Central memory CD8-positive, alpha-beta T cell (primary cell): ENCODE measurements around the gene LETM1.

Source experiments
- ATAC-seq: fragments of 150-1000 bp; cut with Tn5 transposase; replicated peaks from 2 replicates; pipeline ENCODE4 v1.10.0; 2022; ENCODE audit warnings: mild to moderate bottlenecking, moderate FRiP score, moderate number of reproducible peaks; ENCODE audit not compliant: poor library complexity, severe bottlenecking; ENCODE audit errors: extremely low read depth
- DNase-seq, 2 donors: peaks; one replicate each; pipeline ENCODE4 v3.0.0; 2021; ENCODE audit warnings: low spot score in 2 of 2
- H3K27ac Mint-ChIP-seq: one replicate; pipeline ENCODE4 v1.8.0; 2022; ENCODE audit warnings: low read depth, mild to moderate bottlenecking, moderate library complexity, mixed read lengths
- H3K27me3 Mint-ChIP-seq: one replicate; pipeline ENCODE4 v1.8.0; 2022; ENCODE audit warnings: mixed read lengths
- H3K36me3 Mint-ChIP-seq: one replicate; pipeline ENCODE4 v1.8.0; 2022; ENCODE audit warnings: mild to moderate bottlenecking, moderate library complexity, mixed read lengths; ENCODE audit not compliant: insufficient read depth
- H3K4me1 Mint-ChIP-seq: one replicate; pipeline ENCODE4 v1.8.0; 2022; ENCODE audit warnings: mixed read lengths
- H3K4me3 Mint-ChIP-seq: one replicate; pipeline ENCODE4 v1.8.0; 2022; ENCODE audit warnings: mild to moderate bottlenecking, moderate library complexity, mixed read lengths
- H3K9me3 Mint-ChIP-seq: one replicate; pipeline ENCODE4 v1.8.0; 2022; ENCODE audit warnings: mixed read lengths

Gene LETM1

DNA sequence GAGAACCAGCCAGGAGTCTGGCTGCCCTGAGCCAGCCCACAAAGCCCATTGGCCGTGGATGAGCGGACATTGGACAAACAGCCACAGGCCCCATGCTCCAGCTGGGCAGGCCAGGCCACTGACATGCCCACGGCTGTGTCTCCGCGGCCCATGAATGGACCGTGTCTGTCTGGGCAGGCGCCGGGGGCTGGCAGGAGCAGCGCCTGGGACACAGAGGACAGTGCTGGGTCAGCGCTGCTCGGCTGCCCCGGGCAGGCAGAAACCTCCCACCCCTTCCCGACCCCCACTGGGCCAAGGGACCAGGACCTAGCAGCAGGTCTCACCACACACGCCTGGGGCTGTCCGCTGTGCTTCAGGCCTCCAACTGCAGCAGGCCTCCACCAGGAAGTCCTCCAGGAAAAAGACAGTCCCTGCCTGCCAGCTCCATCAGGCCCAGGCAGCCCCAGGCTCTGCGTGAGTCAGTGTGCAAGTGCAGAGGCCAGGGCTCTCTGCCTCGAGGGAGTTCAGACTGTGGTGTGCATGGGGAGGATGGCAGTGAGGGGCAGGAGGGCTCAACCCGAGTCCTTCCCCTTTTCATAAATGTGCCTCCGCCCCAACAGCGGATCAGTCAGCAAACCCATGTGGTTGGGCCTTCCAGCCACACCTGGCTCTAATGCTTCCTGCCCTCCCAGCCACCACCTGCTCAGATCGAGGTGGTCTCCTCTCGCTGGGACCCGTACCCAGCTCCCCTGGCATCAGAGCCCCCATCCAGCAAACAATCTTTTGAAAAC is 80.0 kb downstream of the LETM1 start:
- H3K9me3 Mint-ChIP-seq: no peaks in the 10 kb centered on the region
- H3K27ac Mint-ChIP-seq: no peak overlapping the region
- no peaks in the 10 kb centered on the region for H3K4me1 Mint-ChIP-seq
- no peak overlapping the region for H3K4me3 Mint-ChIP-seq
- H3K36me3 Mint-ChIP-seq: no peaks in the 10 kb centered on the region
- no peak for ATAC-seq
- DNase-seq: no peak
- peaks cover 9% of the 10 kb centered on the region for H3K27me3 Mint-ChIP-seq

- no peaks in the 10 kb centered on the region for H3K9me3 Mint-ChIP-seq
- no peaks in the 10 kb centered on the region for H3K36me3 Mint-ChIP-seq
- H3K4me1 Mint-ChIP-seq: no peaks in the 10 kb centered on the region
- H3K4me3 Mint-ChIP-seq: no peak overlapping the region
- peaks cover 18% of the 10 kb centered on the region for H3K27me3 Mint-ChIP-seq
- H3K27ac Mint-ChIP-seq: no peak overlapping the region
- no peak for DNase-seq
- ATAC-seq: no peak
Observed at GRCh38 chr4:1773754-1774153, 82.2 kb downstream of the LETM1 start.

GRCh38 chr4:1772853-1773538 is 83.0 kb downstream of the LETM1 start:
- Mint-ChIP-seq H3K36me3 (no peaks in the 10 kb centered on the region), H3K4me3 (no peak overlapping the region), H3K27me3 (peaks cover 26% of the 10 kb centered on the region), H3K4me1 (no peaks in the 10 kb centered on the region), H3K27ac (no peak overlapping the region), H3K9me3 (no peaks in the 10 kb centered on the region)
- no peak for DNase-seq
- ATAC-seq: no peak

DNA sequence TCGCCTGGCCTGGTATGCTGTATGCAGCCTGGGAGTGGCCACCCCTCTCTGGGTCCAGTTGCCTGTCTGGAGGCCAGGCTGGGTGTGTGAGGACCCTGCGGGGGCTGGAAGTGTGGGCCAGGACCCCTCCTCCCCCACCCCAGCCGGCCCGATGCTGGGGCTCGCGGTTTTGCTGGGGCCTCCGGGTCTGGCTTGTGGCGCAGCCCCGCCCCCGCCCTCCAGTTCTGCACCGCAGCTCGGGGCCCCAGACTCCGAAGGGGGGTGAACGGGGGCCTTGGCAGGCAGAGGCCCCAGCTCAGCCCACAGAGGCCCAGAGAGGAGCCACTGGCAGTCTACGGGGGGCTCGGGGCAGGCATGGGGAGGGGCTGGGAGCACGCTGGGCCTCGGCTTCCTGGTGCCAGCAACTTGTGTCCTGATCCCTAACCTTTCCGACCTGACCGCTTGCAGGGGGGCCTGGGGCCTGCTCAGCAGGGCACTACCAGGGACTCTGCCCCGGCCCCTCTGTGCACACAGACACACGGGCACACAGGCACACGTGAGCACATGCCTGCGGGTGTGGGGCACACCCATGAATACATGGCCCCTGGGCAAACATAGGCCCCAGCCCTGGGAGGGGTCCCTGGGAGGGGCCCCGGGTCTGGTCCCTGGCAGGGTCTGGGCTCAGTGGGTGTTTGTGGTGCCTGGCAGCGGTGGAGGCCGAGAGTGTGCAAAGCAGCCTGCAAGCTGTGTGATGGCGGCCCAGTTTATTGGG is 84.2 kb downstream of the LETM1 start:
- peak; percentile 12 for ATAC-seq
- Mint-ChIP-seq H3K4me3 (no peak overlapping the region), H3K4me1 (no peaks in the 10 kb centered on the region), H3K27ac (no peak overlapping the region), H3K27me3 (peaks cover 28% of the 10 kb centered on the region), H3K9me3 (no peaks in the 10 kb centered on the region), H3K36me3 (no peaks in the 10 kb centered on the region)
- no peak for DNase-seq

- H3K36me3 Mint-ChIP-seq: no peaks in the 10 kb centered on the region
- no peak overlapping the region for H3K27ac Mint-ChIP-seq
- no peaks in the 10 kb centered on the region for H3K9me3 Mint-ChIP-seq
- H3K4me3 Mint-ChIP-seq: no peak overlapping the region
- ATAC-seq: no peak
- DNase-seq: no peak
- peaks cover 28% of the 10 kb centered on the region for H3K27me3 Mint-ChIP-seq
- no peaks in the 10 kb centered on the region for H3K4me1 Mint-ChIP-seq
Observed at GRCh38 chr4:1770791-1771231, 85.1 kb downstream of the LETM1 start.

DNA sequence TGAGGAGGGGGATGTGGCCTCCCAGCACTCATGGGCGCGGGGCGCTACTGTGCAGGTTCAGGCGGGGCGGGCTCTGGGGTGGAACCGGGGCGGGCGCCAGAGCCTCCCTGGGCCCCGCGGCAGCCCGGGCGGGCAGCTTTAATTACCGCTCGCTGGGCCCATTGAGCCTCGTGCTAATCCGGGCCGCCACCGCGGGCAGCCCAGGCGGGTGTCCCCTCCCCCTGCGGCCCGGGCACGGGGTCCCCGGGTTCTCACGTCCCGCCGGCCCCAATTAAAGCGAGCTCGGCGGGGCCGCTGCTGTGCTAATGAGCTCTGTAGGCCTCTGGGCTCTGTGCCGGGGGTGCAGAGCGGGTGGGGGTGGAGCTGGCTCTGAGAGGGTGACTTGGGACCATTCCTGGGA is 85.7 kb downstream of the LETM1 start:
- ATAC-seq: no peak
- Mint-ChIP-seq H3K36me3 (no peaks in the 10 kb centered on the region), H3K4me3 (no peak overlapping the region), H3K4me1 (no peaks in the 10 kb centered on the region), H3K9me3 (no peaks in the 10 kb centered on the region), H3K27ac (no peak overlapping the region), H3K27me3 (peaks cover 34% of the 10 kb centered on the region)
- no peak for DNase-seq

GRCh38 chr4:1769692-1770091 is 86.3 kb downstream of the LETM1 start:
- H3K9me3 Mint-ChIP-seq: no peaks in the 10 kb centered on the region
- no peaks in the 10 kb centered on the region for H3K36me3 Mint-ChIP-seq
- H3K4me3 Mint-ChIP-seq: no peak overlapping the region
- H3K4me1 Mint-ChIP-seq: no peaks in the 10 kb centered on the region
- DNase-seq (no peak), ATAC-seq (no peak)
- H3K27me3 Mint-ChIP-seq: peaks cover 40% of the 10 kb centered on the region
- no peak overlapping the region for H3K27ac Mint-ChIP-seq

- ATAC-seq (no peak), DNase-seq (no peak)
- no peaks in the 10 kb centered on the region for H3K4me1 Mint-ChIP-seq
- H3K36me3 Mint-ChIP-seq: no peaks in the 10 kb centered on the region
- H3K4me3 Mint-ChIP-seq: peak overlapping the region; percentile 70
- no peaks in the 10 kb centered on the region for H3K9me3 Mint-ChIP-seq
- H3K27me3 Mint-ChIP-seq: peaks cover 43% of the 10 kb centered on the region
- no peak overlapping the region for H3K27ac Mint-ChIP-seq
Observed at GRCh38 chr4:1768367-1769034, 87.5 kb downstream of the LETM1 start.

GRCh38 chr4:1767770-1768366 is 88.1 kb downstream of the LETM1 start:
- H3K36me3 Mint-ChIP-seq: no peaks in the 10 kb centered on the region
- no peak overlapping the region for H3K27ac Mint-ChIP-seq
- no peak for ATAC-seq
- H3K9me3 Mint-ChIP-seq: no peaks in the 10 kb centered on the region
- peaks cover 43% of the 10 kb centered on the region for H3K27me3 Mint-ChIP-seq
- no peaks in the 10 kb centered on the region for H3K4me1 Mint-ChIP-seq
- peak overlapping the region; percentile 70 for H3K4me3 Mint-ChIP-seq
- DNase-seq: no peak

DNA sequence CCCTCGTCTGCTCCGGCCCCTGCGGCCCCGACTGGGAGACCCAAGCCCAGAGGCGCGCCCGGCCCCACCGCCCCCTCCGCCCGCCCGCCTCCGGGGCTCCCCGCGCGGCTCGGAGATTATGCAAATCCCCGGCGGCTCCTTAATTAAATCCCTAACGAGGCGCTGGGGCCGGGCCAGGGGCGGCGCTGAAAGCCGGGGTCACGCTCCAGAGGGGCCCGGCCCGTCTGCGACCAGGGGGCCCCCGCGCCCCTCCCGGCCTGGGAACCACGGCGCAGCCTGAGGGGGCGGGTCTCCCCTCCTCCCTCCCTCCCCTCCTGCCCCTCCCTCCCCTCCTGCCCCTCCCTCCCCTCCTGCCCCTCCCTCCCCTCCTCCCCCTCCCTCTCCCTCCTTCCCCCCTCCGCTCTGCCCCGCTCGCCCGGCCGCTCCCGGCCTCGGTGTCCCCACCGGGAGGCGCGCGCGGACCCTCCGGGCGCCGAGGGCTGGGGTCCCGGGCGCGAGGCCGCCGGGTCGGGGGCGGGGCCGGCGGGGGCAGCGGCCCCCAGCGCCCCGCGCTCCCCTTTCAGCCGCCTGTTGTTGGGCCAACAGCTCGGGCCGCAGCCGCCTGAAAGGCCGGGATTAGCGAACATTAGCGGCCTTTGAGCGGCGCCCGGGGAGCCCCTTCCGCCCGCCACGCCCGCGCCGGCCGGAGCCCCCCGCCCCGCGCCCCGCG is 88.7 kb downstream of the LETM1 start:
- ATAC-seq: no peak
- H3K4me1 Mint-ChIP-seq: no peaks in the 10 kb centered on the region
- peaks cover 43% of the 10 kb centered on the region for H3K27me3 Mint-ChIP-seq
- H3K9me3 Mint-ChIP-seq: no peaks in the 10 kb centered on the region
- no peak for DNase-seq
- peak overlapping the region; percentile 70 for H3K4me3 Mint-ChIP-seq
- H3K36me3 Mint-ChIP-seq: no peaks in the 10 kb centered on the region
- no peak overlapping the region for H3K27ac Mint-ChIP-seq

DNA sequence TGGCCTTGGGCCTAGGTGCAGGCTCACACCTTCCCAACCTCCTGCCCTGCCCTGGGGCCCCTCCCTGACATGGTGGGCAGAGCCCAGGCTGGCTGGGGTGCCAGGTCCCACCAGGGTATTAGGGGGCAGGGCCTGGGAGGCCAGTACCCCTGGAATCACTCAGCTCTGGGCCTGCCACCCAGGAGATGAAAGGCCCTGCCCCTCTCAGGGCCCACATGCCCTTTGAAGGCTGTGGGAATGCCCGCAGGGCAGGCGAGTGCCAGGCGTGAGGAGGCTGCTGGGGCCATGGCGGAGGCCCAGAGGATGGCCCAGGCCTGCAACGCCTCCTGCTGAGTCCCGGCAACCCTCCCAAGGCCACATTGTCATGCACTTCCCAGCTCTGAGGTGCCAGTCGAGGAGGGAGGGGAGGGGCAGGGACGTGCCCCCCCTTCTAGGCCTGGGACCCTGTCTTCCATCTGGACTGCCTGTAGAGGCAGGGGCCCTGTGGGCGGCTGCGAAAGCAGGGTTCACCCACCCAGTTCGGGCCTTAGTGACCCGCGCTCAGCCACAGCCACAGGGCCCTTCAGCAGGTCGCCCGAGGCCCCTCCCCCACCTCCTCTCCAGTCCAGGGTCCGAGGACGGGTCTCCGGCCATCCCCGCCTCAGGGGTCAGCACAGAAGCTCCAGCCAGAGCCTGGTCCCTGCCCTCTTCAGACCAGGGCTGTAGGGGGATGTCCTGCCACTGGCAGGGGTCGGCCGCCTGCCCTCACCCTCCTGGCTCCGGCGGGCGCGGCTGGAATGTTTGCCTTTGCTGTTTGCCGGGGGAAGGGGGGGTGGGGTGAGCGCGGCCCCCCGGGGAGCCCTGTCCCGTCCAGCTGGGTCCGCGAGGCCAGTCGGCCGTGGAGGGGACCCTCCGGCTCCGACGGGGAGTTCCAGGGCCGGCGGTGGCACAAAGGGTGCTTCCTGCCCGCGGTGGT is 89.6 kb downstream of the LETM1 start:
- no peak for ATAC-seq
- peaks cover 43% of the 10 kb centered on the region for H3K27me3 Mint-ChIP-seq

More for the DNA sequence above, 89.6 kb downstream of the LETM1 start:
- DNase-seq: no peak
- Mint-ChIP-seq H3K4me1 (no peaks in the 10 kb centered on the region), H3K27ac (no peak overlapping the region), H3K4me3 (no peak overlapping the region), H3K9me3 (no peaks in the 10 kb centered on the region), H3K36me3 (no peaks in the 10 kb centered on the region)
